ENCODE results near the gene AMY1A.
"Not testable (repeated sequence)": the region's sequence is repeated elsewhere in the genome, so short reads cannot be mapped to it uniquely, and the experiment has no call there.

Gene AMY1A

GRCh38 chr1:103697430-103697829 is 41.9 kb downstream of the AMY1A start:
- H3K4me1 ChIP-seq (ENCODE audit: insufficient read depth, poor library complexity, severe bottlenecking); H3K27me3 ChIP-seq (ENCODE audit: insufficient read depth, poor library complexity, severe bottlenecking); H3K36me3 ChIP-seq (ENCODE audit: low read depth); DNase-seq (ENCODE audit: low spot score); H3K4me3 ChIP-seq (ENCODE audit: severe bottlenecking); H3K9me3 ChIP-seq (ENCODE audit: severe bottlenecking); H3K27ac ChIP-seq (ENCODE audit: poor library complexity, severe bottlenecking); ATAC-seq (ENCODE audit: low read depth): not testable (repeated sequence)

- H3K9me3 ChIP-seq (ENCODE audit: severe bottlenecking); H3K4me3 ChIP-seq (ENCODE audit: severe bottlenecking); H3K4me1 ChIP-seq (ENCODE audit: insufficient read depth, poor library complexity, severe bottlenecking); DNase-seq (ENCODE audit: low spot score); H3K27me3 ChIP-seq (ENCODE audit: insufficient read depth, poor library complexity, severe bottlenecking); H3K27ac ChIP-seq (ENCODE audit: poor library complexity, severe bottlenecking); H3K36me3 ChIP-seq (ENCODE audit: low read depth): not testable (repeated sequence)
- peak; percentile 29; the same call in 1 of the 3 replicates for ATAC-seq (ENCODE audit: low read depth)
Observed at GRCh38 chr1:103700669-103701068, 45.1 kb downstream of the AMY1A start.

DNA sequence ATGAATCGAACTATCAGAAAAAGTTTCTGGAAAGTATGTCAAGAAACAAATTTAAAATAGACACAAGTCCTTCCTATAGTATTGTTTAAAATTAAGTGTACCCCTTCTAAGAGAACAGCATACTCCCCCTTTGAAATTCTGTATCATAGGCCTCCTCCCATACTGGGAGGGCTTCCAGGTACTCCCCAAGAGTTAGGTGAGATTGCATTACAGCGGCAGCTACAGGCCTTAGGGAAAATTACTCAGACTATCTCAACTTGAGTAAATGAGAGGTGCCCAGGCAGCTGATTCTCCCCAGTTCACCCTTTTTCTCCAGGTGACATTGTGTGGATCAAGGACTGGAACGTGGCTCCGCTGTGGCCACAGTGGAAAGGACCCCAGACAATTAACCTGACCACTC is 45.7 kb downstream of the AMY1A start:
- H3K27ac ChIP-seq (ENCODE audit: poor library complexity, severe bottlenecking); H3K36me3 ChIP-seq (ENCODE audit: low read depth); H3K4me1 ChIP-seq (ENCODE audit: insufficient read depth, poor library complexity, severe bottlenecking); ATAC-seq (ENCODE audit: low read depth); H3K4me3 ChIP-seq (ENCODE audit: severe bottlenecking); DNase-seq (ENCODE audit: low spot score); H3K27me3 ChIP-seq (ENCODE audit: insufficient read depth, poor library complexity, severe bottlenecking); H3K9me3 ChIP-seq (ENCODE audit: severe bottlenecking): not testable (repeated sequence)

DNA sequence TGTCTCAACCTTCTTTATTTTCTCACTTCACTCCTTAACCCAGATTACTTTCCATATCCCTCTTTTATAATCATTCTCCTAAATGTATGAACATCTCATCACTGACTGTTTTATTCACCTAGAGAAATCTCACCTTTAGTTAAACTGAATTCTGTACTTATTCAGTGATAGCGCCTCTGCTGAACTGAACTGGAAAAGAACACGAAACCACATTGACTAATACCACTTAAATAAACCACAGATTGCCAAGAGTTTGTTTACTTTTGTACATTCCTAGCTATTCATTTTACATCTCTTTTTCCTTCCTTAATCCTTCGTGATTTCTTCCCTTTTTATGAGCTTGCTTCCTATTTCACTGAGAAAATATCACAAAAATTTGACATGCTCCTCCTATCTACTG is 52.1 kb downstream of the AMY1A start:
- not testable (repeated sequence) for H3K36me3 ChIP-seq (ENCODE audit: low read depth); DNase-seq (ENCODE audit: low spot score); H3K9me3 ChIP-seq (ENCODE audit: severe bottlenecking); H3K4me3 ChIP-seq (ENCODE audit: severe bottlenecking); H3K27ac ChIP-seq (ENCODE audit: poor library complexity, severe bottlenecking); H3K4me1 ChIP-seq (ENCODE audit: insufficient read depth, poor library complexity, severe bottlenecking); H3K27me3 ChIP-seq (ENCODE audit: insufficient read depth, poor library complexity, severe bottlenecking)
- ATAC-seq (ENCODE audit: low read depth): 0 out of 3 replicates have a peak, but pooled peaks have one; percentile 17

DNA sequence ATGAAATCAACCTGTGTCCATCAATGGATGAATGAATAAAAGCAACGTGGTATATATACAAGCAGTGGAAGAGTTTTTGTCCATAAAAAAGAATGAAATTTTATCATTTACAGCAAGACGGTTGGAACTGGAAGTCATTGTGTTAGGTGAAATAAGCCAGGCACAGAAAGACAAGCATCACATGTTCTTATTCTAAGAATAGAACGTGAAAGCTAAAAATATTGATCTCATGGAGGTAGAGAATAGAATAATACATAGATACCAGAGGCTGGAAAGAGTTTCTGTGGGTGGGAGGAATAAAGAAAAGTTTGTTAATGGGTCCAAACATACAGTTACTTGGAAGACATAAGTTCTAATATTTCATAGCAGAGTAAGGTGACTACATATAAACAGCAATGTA is 54.8 kb downstream of the AMY1A start:
- H3K27ac ChIP-seq (ENCODE audit: poor library complexity, severe bottlenecking); H3K9me3 ChIP-seq (ENCODE audit: severe bottlenecking); H3K4me3 ChIP-seq (ENCODE audit: severe bottlenecking); H3K27me3 ChIP-seq (ENCODE audit: insufficient read depth, poor library complexity, severe bottlenecking); H3K4me1 ChIP-seq (ENCODE audit: insufficient read depth, poor library complexity, severe bottlenecking); DNase-seq (ENCODE audit: low spot score); H3K36me3 ChIP-seq (ENCODE audit: low read depth); ATAC-seq (ENCODE audit: low read depth): not testable (repeated sequence)

All from RWPE2 (cell line).